HT-29 (cell line): ENCODE data around the gene ERAS. TPM values are rescaled to one million over a fixed set of nuclear protein-coding genes. Genes with fewer than 3 reads are reported as not detected.
"Not testable (repeated sequence)": the region's sequence is repeated elsewhere in the genome, so short reads cannot be mapped to it uniquely, and the experiment has no call there.

ENCODE experiments used
- DNase-seq: peaks from one replicate; pipeline ENCODE4 v3.0.0-alpha.2; 2015; ENCODE audit warnings: low spot score
- total RNA-seq: library from RNA; depleted of rRNA; stranded (reverse); fragments of >200 nt; shearing (Covaris generic); gene quantifications from 2 replicates; pipeline ENCODE4 v1.2.3, GENCODE V29; 2014

The ERAS gene
- total RNA-seq, 1 experiment from 2014 or later = not detected

DNA sequence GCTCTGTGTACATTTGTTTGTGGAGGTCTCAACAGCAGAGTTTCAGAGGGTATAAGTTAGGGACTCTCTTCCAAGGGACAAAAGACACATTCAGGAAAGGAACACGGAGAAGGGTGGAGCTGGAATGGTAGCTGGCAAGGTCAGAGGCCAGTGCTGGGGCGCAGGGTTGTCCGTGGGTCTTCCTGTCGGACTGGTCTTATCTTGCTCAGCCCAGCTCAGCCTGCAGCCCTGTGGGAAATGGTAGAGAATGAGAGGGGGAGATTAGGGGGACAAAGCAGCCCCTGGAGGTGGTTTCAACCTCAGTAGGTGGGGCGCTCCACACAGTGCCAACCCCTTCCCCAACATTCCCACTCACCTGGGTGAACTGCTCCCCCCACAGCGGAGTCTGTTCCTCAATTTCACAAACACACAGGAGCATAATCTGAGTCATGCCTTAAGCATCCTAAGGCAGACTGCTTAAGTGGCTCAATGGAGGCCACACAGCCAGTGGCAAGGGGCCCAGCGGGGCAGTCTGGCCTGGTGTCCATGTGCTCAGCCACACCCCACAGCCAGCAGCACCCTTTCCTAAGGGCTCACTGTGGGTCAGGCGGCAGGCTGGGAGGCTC lies 31.3 kb upstream of the ERAS start:
- DNase-seq = peak; percentile 55

GRCh38 chrX:48798318-48798717 lies 28.0 kb upstream of the ERAS start:
- DNase-seq = no peak

DNA sequence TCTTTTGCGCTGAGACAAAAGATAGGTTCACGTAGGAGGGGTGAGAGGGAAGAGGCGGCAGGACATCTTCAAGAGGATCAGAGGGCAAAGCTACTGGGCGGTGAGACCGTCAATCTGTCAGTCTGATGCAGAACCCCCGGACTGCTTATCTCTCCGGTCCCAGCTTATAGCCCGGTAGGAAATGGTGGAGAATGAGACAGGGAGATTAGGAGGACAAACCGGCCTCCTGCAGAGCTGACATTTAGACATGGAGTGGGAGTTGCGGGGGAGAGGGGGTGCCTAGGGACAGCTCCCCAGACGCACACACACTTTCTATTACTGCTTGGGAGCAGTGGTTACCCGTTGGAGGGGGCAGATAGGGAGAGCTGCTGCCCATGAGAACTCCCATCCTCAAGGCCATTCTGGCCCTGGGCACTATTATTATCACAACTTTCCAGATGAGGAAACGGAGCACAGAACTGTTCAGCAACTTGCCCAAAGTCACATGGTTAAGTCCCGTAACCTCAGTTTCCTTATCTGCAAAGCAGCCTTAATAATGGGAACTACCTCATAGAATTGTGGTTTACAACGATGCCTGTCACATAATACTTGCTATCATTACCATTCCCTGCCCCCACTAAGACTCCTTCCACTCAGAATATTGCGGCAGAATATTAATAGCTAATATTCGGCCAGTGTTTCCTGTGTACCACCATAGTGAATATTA lies 25.6 kb upstream of the ERAS start:
- no peak for DNase-seq

DNA sequence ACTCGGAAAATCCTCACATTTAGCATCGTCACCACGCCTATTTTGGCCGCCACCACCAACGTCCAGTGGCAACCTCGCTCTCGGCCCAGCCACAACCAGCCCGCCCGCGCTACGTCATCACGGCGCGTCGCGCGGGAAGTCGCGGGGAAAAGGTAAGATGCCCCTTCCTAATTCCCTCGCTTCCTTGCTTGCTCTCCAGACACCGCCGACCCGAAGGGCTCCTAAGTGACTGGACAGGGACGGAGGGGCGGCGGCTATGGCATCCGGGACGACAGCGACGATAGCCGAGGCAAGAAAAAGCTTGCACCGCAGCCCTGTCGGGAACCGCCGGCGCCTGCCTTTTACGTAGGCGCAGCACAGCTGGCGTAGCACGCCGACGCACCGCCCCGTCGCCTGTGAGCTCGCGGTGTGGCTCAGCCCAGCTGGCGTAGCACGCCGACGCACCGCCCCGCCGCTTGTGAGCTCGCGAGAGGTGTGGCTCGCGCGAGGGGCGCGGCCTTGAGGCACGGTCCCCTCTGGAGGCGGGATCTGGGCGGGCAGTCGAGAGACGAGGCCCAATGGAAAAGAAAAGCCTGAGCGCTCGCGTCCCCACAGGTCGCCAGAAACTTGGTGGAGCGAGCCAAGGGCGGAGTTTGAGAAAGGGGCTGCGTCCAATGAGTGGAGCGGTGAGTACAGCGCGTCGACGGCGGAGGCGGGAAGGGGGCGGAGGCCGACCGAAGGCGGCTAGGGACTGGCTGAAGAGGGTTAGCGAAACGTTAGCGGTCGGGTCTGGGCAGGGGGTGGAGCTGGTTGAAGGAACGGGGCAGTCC lies 24.8 kb upstream of the ERAS start, which contains the start of gene HDAC6:
Gene HDAC6, plus strand, starts transcription at position 788 of the 809 bp plus-strand sequence. CDS start 626 bp downstream, outside the sequence.
- DNase-seq = peak; percentile 98

DNA sequence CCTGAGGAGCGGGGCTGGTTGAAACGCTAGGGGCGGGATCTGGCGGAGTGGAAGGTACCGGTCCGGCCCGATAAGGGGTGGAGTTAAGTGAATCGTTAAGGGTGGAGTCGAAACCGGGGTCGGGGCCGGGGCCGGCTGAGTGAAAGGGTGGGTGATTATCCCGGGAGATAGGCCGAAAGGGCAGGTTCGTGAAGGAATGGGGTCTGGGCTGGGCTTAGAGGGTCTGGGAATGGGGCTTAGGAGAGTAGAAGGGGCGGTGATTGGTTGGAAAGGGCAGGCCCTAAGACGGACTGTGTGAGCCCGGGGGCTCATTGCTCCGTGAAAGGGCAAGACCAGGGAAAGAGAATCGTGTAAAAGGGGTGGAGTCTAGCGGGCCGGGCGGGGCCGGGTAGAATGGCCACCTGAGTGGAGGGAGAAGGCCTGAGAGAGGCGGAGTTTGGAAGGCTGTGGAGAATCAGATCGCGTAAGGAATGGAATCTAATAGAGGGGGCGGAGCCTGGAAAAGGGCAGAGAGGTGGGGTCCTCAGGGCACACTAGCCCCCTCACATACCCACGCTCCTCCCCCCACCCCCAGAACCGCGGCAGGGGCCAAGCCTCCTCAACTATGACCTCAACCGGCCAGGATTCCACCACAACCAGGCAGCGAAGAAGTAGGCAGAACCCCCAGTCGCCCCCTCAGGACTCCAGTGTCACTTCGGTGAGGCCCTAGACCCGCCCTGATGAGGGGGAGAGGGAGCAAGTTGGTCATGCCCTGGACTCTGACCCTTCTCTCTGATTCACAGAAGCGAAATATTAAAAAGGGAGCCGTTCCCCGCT lies 24.0 kb upstream of the ERAS start:
- peak; percentile 88 for DNase-seq

GRCh38 chrX:48802905-48803200 lies 23.5 kb upstream of the ERAS start:
- DNase-seq = no peak

DNA sequence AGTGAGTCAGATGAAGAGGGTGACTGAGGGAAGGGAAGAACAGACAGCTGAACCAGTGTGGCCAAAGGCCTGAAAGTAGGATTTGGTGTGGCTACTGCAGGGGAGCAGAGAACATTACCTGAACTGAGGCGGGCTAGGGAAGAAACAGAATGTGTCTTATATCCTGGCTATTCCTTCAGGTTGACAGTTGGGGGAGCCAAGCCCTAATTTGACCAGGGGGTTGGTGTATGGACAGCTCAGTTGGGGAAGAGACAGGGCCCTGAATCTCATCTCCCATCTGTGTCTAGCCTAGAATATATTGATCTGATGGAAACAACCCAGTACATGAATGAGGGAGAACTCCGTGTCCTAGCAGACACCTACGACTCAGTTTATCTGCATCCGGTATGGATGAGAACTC lies 20.2 kb upstream of the ERAS start:
- DNase-seq = no peak

DNA sequence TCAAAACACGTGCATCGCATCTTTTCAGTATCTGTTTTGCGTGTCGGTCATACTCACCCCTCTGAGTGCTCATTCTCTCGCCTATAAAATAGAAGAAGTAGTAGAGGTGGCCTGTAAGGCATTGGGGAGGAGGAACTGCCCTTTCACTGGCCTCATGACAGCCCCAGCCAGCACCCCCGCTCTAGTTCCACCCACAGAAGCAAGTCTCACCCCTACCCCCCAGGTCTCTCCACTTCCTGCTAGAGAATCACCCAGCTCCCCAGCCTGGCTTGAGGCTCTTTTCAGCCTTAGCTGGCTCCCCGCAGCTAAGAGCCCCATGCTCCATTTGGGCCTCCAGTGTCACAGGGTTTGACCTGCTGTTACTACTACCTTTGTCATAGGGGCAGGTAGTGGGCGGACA lies 12.7 kb upstream of the ERAS start:
- DNase-seq = no peak

DNA sequence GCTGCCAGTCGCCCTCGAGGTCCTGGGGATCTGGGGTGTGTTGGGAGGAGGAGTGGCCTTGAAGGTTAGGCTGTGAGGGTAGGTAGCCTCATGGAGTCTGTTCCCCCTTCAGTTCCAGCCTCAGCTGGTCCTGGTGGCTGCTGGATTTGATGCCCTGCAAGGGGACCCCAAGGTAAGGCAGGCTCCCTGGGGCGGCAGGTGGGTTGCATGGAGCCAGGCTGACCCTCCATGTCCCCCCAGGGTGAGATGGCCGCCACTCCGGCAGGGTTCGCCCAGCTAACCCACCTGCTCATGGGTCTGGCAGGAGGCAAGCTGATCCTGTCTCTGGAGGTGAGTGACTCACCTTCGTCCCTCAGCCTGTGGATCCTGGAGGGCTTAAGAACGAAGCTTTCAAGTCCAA lies 11.6 kb upstream of the ERAS start:
- DNase-seq = no peak

DNA sequence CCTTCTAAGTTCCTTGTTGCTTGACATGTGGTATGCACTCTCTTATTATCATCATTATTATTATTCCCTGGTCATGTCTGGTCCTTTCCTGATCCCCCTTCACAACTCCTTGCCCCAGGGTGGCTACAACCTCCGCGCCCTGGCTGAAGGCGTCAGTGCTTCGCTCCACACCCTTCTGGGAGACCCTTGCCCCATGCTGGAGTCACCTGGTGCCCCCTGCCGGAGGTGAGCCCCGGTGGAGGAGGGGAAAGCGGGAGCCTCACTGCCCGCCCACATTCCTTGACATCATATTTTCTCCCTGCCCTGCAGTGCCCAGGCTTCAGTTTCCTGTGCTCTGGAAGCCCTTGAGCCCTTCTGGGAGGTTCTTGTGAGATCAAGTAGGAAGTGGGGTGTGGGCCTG lies 11.0 kb upstream of the ERAS start:
- DNase-seq = no peak

DNA sequence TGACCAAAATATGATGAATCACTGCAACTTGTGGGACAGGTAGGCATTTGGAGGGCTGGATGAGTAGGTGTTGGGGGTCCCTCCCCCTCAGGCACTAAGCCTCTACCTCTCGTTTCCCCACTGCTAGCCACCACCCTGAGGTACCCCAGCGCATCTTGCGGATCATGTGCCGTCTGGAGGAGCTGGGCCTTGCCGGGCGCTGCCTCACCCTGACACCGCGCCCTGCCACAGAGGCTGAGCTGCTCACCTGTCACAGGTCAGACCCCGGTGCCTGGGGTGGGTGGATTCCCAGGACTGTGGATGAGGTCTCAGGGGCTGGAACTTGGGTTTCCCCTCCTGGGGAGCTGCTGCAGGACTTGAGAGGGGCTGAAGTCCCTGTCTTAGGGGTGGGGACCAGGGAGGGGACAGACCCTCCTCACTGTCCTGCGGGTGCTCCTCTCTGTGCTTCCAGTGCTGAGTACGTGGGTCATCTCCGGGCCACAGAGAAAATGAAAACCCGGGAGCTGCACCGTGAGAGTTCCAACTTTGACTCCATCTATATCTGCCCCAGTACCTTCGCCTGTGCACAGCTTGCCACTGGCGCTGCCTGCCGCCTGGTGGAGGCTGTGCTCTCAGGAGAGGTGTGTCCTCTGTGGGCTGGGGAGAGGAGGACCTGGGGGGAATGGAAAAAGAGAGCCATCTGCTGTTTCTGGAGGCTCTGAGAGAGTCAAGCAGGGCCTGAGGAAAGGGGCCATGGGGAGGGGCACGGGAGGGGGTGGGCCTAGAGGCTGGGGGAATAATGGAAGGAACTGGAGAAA lies 10.1 kb upstream of the ERAS start:
- no peak for DNase-seq

GRCh38 chrX:48818098-48818497 lies 8.2 kb upstream of the ERAS start:
- DNase-seq = no peak

- no peak for DNase-seq
These were observed 7.4 kb upstream of the ERAS start for GRCh38 chrX:48818866-48819265.

- not testable (repeated sequence) for DNase-seq
These were observed 6.9 kb upstream of the ERAS start for GRCh38 chrX:48819394-48819793.

DNA sequence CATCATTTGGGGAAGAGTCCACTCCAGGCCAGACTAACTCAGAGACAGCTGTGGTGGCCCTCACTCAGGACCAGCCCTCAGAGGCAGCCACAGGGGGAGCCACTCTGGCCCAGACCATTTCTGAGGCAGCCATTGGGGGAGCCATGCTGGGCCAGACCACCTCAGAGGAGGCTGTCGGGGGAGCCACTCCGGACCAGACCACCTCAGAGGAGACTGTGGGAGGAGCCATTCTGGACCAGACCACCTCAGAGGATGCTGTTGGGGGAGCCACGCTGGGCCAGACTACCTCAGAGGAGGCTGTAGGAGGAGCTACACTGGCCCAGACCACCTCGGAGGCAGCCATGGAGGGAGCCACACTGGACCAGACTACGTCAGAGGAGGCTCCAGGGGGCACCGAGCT lies 3.3 kb upstream of the ERAS start:
- DNase-seq = no peak

GRCh38 chrX:48824066-48824465 lies 2.2 kb upstream of the ERAS start:
- no peak for DNase-seq

DNA sequence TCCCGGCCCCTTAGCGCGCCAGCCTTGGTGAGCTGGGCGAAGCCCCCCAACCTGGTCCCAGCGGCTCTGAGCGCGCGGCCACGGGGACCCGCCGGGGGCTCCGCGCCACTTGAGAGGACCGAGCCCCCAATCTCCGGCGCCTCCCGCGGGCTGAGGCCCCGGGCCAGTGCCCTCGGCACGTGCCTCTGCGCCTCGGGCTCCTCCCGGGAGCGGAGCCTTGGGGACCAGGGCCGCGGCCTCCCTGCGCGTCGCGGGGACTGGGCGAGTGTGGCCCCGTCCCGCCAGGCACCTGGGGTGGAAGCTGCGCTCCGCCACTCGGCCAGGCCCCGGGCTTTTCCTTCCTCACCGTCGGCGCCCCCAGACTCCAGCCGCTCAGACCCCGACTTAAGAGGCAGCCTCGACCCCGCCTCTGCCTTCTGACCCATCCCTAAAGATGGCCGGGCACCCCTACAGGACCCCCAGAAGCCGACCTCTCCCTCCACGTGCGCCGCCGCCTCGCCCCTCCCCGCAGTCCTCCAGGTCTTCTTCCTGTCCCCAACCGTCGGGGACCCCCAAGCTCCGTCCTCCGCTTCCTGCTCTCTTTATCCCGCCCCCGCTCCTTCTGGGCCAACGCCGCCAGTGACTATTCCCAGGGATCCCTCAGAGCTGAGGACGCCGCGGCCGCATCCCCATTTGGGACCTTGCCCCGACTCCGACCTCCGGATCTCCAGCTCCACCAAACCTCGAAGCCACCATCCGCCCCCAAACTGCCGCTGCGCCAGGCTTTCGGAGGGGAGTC lies 752 bp downstream of the ERAS start:
- DNase-seq = no peak

- no peak for DNase-seq
These were observed 1.3 kb downstream of the ERAS start for GRCh38 chrX:48827654-48827968.

- no peak for DNase-seq
These were observed 2.9 kb downstream of the ERAS start for GRCh38 chrX:48829016-48829735.
